GM19467 (cell line): ENCODE results near the gene TUFM.
"Not testable (repeated sequence)": the region's sequence is repeated elsewhere in the genome, so short reads cannot be mapped to it uniquely, and the experiment has no call there.

ENCODE experiments used
- ATAC-seq: cut with Tn5 transposase; IDR thresholded peaks from one replicate; pipeline ENCODE4 v1.9.1; 2021; ENCODE audit warnings: mild to moderate bottlenecking, moderate library complexity; ENCODE audit not compliant: unreplicated experiment

Gene TUFM

DNA sequence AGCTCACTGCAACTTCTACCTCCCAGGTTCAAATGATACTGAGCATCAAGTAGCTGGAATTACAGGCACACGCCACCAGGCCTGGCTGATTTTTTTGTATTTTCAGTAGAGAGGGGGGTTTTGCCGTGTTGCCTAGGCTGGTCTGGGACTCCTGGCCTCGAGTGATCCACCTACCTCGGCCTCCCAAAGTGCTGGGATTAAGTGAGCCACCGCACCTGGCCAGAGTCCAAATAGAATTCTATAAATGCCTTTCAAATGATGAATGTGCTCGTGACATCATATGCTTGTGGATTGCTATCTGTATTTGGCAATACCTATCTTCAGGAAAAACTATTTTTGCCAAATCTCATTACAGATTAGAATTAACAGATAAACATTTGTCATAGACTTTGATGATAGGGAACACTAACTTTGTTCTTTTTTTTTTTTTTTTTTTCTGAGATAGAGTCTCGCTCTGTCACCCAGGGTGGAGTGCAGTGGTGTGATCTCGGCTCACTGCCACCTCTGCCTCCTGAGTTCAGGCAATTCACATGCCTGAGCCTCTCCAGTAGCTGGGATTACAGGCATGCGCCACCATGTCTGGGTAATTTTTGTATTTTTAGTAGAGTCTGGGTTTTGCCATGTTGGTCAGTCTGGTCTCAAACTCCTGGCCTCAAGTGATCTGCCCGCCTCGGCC, 38.6 kb downstream of the TUFM start:
- ATAC-seq = not testable (repeated sequence)

DNA sequence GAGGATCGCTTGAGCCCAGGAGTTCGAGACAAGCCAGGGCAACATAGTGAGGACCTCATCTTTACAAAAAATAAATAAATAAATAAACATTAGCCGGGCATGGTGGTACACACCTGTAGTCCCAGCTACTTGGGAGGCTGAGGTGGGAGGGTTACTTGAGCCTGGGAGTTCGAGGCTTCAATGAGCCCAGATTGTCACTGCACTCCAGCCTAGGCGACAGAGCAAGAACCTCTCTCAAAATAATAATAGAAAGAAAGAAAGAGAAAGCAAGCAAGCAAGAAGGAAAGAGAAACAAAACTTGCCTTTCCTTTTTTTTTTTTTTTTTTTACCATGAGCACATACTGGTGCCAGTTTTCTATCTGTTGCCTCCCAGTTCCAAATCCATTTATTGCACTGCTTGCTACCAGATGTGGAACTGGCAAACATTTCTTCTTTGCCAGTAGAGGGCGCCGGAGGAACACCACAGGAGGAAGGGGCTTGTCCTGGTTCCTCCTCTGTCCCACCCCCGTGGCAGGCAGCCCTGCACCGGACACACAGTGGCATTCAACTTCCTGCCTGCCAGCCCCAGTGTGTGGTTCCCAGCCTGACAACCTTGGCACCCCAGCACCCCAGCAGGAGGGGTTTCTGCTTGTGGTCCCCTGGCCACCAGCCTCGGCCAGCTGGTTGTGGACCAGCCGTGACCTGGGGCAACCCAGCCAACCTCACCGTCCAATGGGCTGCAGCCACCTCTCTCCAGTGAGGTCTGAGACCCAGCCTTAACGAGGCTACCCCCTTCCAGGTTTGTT, 43.7 kb downstream of the TUFM start:
- not testable (repeated sequence) for ATAC-seq
